Measurements from ENCODE around the gene NTRK3.

DNA sequence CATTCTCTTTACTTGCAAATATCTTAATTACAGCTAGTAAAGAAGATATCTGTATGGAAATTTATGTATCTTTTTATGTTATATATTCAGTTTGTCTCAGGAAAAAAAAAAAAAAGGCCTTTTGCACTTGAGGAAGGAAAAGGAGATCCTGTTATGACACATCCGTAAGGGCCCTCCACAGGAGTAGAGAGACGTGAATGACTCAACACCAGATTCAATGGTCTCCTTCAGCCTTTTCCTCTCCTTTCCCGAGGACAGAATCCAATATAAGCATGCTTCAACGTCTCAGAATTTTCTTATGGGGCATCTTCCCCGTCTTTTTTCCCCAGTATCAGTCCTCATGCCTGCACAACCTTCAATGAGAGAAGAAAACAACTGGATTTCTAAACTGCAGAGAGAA, 340.3 kb downstream of the NTRK3 start:
- TF ChIP-seq, protein P1, sequence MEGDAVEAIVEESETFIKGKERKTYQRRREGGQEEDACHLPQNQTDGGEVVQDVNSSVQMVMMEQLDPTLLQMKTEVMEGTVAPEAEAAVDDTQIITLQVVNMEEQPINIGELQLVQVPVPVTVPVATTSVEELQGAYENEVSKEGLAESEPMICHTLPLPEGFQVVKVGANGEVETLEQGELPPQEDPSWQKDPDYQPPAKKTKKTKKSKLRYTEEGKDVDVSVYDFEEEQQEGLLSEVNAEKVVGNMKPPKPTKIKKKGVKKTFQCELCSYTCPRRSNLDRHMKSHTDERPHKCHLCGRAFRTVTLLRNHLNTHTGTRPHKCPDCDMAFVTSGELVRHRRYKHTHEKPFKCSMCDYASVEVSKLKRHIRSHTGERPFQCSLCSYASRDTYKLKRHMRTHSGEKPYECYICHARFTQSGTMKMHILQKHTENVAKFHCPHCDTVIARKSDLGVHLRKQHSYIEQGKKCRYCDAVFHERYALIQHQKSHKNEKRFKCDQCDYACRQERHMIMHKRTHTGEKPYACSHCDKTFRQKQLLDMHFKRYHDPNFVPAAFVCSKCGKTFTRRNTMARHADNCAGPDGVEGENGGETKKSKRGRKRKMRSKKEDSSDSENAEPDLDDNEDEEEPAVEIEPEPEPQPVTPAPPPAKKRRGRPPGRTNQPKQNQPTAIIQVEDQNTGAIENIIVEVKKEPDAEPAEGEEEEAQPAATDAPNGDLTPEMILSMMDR (IDR thresholded peaks at IDR 0.05; ENCODE audit: insufficient read depth, low read length): no peak
- TF ChIP-seq POLR2AphosphoS5 (IDR thresholded peaks at IDR 0.05; ENCODE audit: low read depth): no peak
